CD4-positive, alpha-beta T cell (primary cell): ENCODE results near the gene NDUFAF7. TPM values are rescaled to one million over a fixed set of nuclear protein-coding genes. Genes with fewer than 3 reads are reported as not detected.
"Not testable (repeated sequence)": the region's sequence is repeated elsewhere in the genome, so short reads cannot be mapped to it uniquely, and the experiment has no call there.

Experiments
- ATAC-seq: fragments of 200-7000 bp; cut with Tn5 transposase; one replicate; pipeline ENCODE4 v1.10.0; 2022; ENCODE audit warnings: mild to moderate bottlenecking; ENCODE audit not compliant: poor library complexity
- CTCF ChIA-PET: fragments of 350-600 bp; sonication (Branson Sonifier 250); formaldehyde crosslinking; loops from one replicate; lab custom pipeline; 2021; ENCODE audit warnings: antibody characterized with exemption, inconsistent platforms; lab: Charles Lee
- POLR2A ChIA-PET: fragments of 350-600 bp; sonication (Branson Sonifier 250); formaldehyde crosslinking; loops from one replicate; lab custom pipeline; 2021; ENCODE audit warnings: antibody characterized with exemption, inconsistent platforms; lab: Charles Lee
- DNase-seq, 14 experiments: peaks; one replicate each; pipeline ENCODE4 v3.0.0-alpha.2; 2013 to 2020; ENCODE audit warnings: mixed read lengths in 2 of 14
- H3K27ac ChIP-seq, 2 donors: one replicate each; pipeline versions ENCODE4 v1.5.1 to v1.7.0; 2013; ENCODE audit warnings: low read length in 2 of 2, low read depth in 1 of 2, mild to moderate bottlenecking in 1 of 2
- H3K27me3 ChIP-seq, 2 experiments: 1 replicate in 1 of 2; 2 replicates in 1 of 2; pipeline versions ENCODE4 v1.6.1 to v1.7.0; 2013; ENCODE audit warnings: low read length in 2 of 2, control low read depth in 1 of 2, mild to moderate bottlenecking in 1 of 2, moderate library complexity in 1 of 2; ENCODE audit not compliant: insufficient read depth in 2 of 2, control insufficient read depth in 1 of 2
- H3K36me3 ChIP-seq: one replicate; pipeline ENCODE4 v1.6.1; 2013; ENCODE audit warnings: low read length, control low read depth; ENCODE audit not compliant: insufficient read depth
- H3K4me1 ChIP-seq: one replicate; pipeline ENCODE4 v1.6.1; 2013; ENCODE audit warnings: low read length, control low read depth; ENCODE audit not compliant: insufficient read depth
- H3K4me3 ChIP-seq: one replicate; pipeline ENCODE4 v1.5.1; 2013; ENCODE audit warnings: mild to moderate bottlenecking, low read length, moderate library complexity
- H3K9me3 ChIP-seq, 2 experiments: 1 replicate in 1 of 2; 2 replicates in 1 of 2; pipeline versions ENCODE4 v1.6.1 to v1.7.0; 2013; ENCODE audit warnings: low read length in 2 of 2, mild to moderate bottlenecking in 2 of 2, control low read depth in 1 of 2, moderate library complexity in 1 of 2; ENCODE audit not compliant: control insufficient read depth in 1 of 2, insufficient read depth in 1 of 2
- H3K27ac Mint-ChIP-seq: one replicate; pipeline ENCODE4 v1.8.0; 2020; ENCODE audit warnings: mixed read lengths
- H3K27me3 Mint-ChIP-seq: one replicate; pipeline ENCODE4 v1.8.0; 2021; ENCODE audit warnings: mixed read lengths
- H3K36me3 Mint-ChIP-seq: one replicate; pipeline ENCODE4 v1.8.0; 2021; ENCODE audit warnings: low read depth, mixed read lengths
- H3K4me1 Mint-ChIP-seq: one replicate; pipeline ENCODE4 v1.8.0; 2021; ENCODE audit warnings: low read depth, mixed read lengths
- H3K4me3 Mint-ChIP-seq: one replicate; pipeline ENCODE4 v1.8.0; 2020; ENCODE audit warnings: mild to moderate bottlenecking, mixed read lengths
- H3K9me3 Mint-ChIP-seq: one replicate; pipeline ENCODE4 v1.8.0; 2020; ENCODE audit warnings: mixed read lengths
- intact Hi-C, 2 experiments: fragments of 100-400 bp; cut with DNase I in 1 of 2; cut with micrococcal nuclease in 1 of 2; formaldehyde crosslinking; loops; one replicate each; pipeline versions ENCODE4 v1.15.1 to v1.9.0; 2023 to 2025; cut with DNase I, micrococcal nuclease
- total RNA-seq, 174 experiments: library from RNA in 2 of 174; stranded (reverse) in 2 of 174; gene quantifications; one replicate each; pipeline ENCODE4 v1.2.3 and lab custom pipeline; 2021 to 2026
- TF ChIP-seq, protein P1 (sequence below): fragments of 200-600 bp; IDR thresholded peaks from one replicate; pipeline ENCODE4 v1.8.0; 2022; ENCODE audit warnings: antibody characterized with exemption, mild to moderate bottlenecking

NDUFAF7 gene
- total RNA-seq, 2 experiments from 2014 or later: 21.4 to 24.1 TPM

DNA sequence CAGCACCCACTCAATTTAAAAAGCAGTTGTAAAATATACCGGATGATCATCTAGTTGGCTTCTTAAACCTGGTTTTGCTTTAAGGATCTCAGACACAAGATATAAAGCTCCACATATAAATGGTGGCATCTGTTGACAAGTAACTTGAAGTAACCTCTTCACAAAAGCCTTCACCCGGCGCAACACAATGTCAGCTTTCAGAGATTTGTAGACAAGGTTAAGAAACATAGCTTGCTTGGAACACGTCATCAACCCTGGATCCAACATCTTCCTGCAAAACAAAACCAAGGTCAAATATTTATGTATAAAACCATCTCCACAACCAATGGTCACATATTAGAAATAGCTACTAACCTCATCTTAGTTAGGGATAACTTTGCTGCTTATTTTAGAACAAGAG is 8.3 kb upstream of the NDUFAF7 start:
- no peaks in the 10 kb centered on the region for H3K27me3 ChIP-seq
- no peaks in the 10 kb centered on the region for H3K9me3 ChIP-seq
- intact Hi-C loops: no loop called here
- DNase-seq: no peak
- Mint-ChIP-seq H3K4me3 (no peak overlapping the region), H3K27ac (peak overlapping the region; percentile 54), H3K36me3 (peaks cover 90% of the 10 kb centered on the region), H3K27me3 (no peaks in the 10 kb centered on the region), H3K9me3 (no peaks in the 10 kb centered on the region), H3K4me1 (peaks cover 55% of the 10 kb centered on the region)
- POLR2A ChIA-PET: interaction anchor here (1.7 kb wide), 1 partner anchor 9 kb away, joined by 12 read pairs; the partner anchor contains the start of genes CEBPZ and NDUFAF7
- CTCF ChIA-PET: no interaction called here
- H3K4me1 ChIP-seq: peaks cover 4% of the 10 kb centered on the region
- TF ChIP-seq, protein P1, sequence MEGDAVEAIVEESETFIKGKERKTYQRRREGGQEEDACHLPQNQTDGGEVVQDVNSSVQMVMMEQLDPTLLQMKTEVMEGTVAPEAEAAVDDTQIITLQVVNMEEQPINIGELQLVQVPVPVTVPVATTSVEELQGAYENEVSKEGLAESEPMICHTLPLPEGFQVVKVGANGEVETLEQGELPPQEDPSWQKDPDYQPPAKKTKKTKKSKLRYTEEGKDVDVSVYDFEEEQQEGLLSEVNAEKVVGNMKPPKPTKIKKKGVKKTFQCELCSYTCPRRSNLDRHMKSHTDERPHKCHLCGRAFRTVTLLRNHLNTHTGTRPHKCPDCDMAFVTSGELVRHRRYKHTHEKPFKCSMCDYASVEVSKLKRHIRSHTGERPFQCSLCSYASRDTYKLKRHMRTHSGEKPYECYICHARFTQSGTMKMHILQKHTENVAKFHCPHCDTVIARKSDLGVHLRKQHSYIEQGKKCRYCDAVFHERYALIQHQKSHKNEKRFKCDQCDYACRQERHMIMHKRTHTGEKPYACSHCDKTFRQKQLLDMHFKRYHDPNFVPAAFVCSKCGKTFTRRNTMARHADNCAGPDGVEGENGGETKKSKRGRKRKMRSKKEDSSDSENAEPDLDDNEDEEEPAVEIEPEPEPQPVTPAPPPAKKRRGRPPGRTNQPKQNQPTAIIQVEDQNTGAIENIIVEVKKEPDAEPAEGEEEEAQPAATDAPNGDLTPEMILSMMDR: no peak
- H3K4me3 ChIP-seq: no peak overlapping the region
- no peak for ATAC-seq
- H3K36me3 ChIP-seq: peaks cover 71% of the 10 kb centered on the region
- no peak overlapping the region for H3K27ac ChIP-seq

DNA sequence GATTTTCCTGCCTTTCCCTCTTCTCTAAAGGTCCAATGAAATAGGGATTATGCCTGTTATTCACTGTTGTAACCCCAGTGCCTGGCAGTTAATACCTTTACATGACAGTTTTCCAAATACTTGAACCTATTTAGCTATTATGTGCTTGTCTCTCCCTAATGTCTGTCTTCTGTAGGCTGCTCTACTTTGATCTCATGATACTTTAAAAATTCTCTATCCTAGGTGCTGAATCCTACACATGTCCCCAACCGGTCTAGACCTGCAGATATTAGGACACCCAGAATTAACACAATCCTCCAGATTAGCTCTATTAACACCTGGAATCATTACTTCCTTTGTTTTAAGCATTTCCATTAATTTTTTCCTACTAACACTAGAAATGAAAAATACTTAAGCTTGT is 7.4 kb upstream of the NDUFAF7 start:
- peak; percentile 26 for ATAC-seq
- H3K4me3 Mint-ChIP-seq: no peak overlapping the region
- Histone ChIP-seq H3K4me1 (peaks cover 4% of the 10 kb centered on the region), H3K27me3 (no peaks in the 10 kb centered on the region), H3K9me3 (no peaks in the 10 kb centered on the region), H3K27ac (no peak overlapping the region), H3K4me3 (no peak overlapping the region), H3K36me3 (peaks cover 69% of the 10 kb centered on the region)
- DNase-seq: no peak
- no peaks in the 10 kb centered on the region for H3K9me3 Mint-ChIP-seq
- CTCF ChIA-PET: no interaction called here
- peaks cover 58% of the 10 kb centered on the region for H3K4me1 Mint-ChIP-seq
- TF ChIP-seq, protein P1: no peak
- intact Hi-C loops: no loop called here
- peaks cover 90% of the 10 kb centered on the region for H3K36me3 Mint-ChIP-seq
- no peak overlapping the region for H3K27ac Mint-ChIP-seq
- H3K27me3 Mint-ChIP-seq: no peaks in the 10 kb centered on the region
- POLR2A ChIA-PET: interaction anchor here (0.6 kb wide), 1 partner anchor 1616 kb away, joined by 3 read pairs; no protein-coding TSS in a partner anchor

DNA sequence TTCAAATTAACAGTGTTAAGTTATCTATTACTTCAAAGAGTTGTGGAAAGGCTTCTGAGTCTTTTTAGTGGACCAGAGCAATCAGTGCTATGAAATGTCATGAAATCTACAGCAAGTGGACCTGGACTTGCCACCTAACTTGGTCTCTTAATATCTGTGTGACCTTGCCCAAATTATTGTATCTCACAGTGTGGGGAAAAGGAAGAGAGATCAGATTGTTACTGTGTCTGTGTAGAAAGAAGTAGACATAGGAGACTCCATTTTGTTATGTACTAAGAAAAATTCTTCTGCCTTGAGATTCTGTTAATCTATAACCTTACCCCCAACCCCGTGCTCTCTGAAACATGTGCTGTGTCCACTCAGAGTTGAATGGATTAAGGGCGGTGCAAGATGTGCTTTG is 6.3 kb upstream of the NDUFAF7 start:
- Mint-ChIP-seq H3K27ac (peak overlapping the region; percentile 13), H3K4me1 (peaks cover 64% of the 10 kb centered on the region), H3K36me3 (peaks cover 86% of the 10 kb centered on the region)
- H3K27me3 ChIP-seq, intact Hi-C loops, DNase-seq, CTCF ChIA-PET, H3K4me3 Mint-ChIP-seq, H3K9me3 Mint-ChIP-seq, H3K4me3 ChIP-seq, ATAC-seq, POLR2A ChIA-PET, H3K27me3 Mint-ChIP-seq, H3K9me3 ChIP-seq, H3K27ac ChIP-seq: not testable (repeated sequence)
- H3K36me3 ChIP-seq: peaks cover 61% of the 10 kb centered on the region
- peaks cover 10% of the 10 kb centered on the region for H3K4me1 ChIP-seq

DNA sequence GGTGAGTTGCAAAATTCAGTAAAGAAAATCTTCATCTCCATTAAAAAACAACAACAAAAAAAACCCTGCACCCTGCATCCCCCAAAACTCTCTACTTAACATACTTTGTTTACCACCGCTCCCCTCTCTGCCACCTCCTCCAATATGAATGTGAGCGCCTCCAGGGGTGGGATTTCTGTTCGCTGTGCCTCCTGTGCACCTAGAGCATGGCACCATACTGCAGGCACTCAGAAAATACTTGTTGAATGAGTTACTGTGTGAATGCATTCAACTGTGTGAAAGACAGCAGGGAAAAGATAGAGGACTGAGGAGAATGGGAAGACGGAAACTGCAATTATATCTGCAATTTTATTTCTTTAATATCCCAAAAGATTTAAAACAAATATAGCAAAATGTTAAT is 4.6 kb upstream of the NDUFAF7 start:
- Mint-ChIP-seq H3K4me3 (peak overlapping the region; percentile 78), H3K4me1 (peaks cover 64% of the 10 kb centered on the region), H3K27me3 (no peaks in the 10 kb centered on the region), H3K27ac (no peak overlapping the region), H3K9me3 (no peaks in the 10 kb centered on the region), H3K36me3 (peaks cover 70% of the 10 kb centered on the region)
- DNase-seq: no peak
- ChIA-PET CTCF (no interaction called here), POLR2A (no interaction called here)
- TF ChIP-seq, protein P1: no peak
- Histone ChIP-seq H3K36me3 (peaks cover 44% of the 10 kb centered on the region), H3K4me3 (no peak overlapping the region), H3K4me1 (peaks cover 15% of the 10 kb centered on the region), H3K9me3 (no peaks in the 10 kb centered on the region), H3K27me3 (no peaks in the 10 kb centered on the region), H3K27ac (no peak overlapping the region)
- no peak for ATAC-seq
- intact Hi-C loops: no loop called here
